Fibroblast of mammary gland (primary cell): ENCODE measurements around the gene NMRK1.

Experiments used
- DNase-seq: peaks from one replicate; pipeline ENCODE4 v3.0.0-alpha.2; 2010; ENCODE audit warnings: low read depth
- H3K4me3 ChIP-seq: 2 replicates; pipeline ENCODE4 v1.5.1; 2011; ENCODE audit warnings: low read depth, mild to moderate bottlenecking, low read length, moderate library complexity; ENCODE audit not compliant: control insufficient read depth
- CTCF ChIP-seq: conservative IDR thresholded peaks from 2 replicates; pipeline ENCODE4 v1.5.1; 2011; ENCODE audit warnings: low read depth, low read length, inconsistent platforms; ENCODE audit not compliant: control insufficient read depth, insufficient read depth

NMRK1 gene

GRCh38 chr9:75065510-75065909 is 22.4 kb downstream of the NMRK1 start:
- H3K4me3 ChIP-seq = no peak overlapping the region
- no peak for DNase-seq
- TF ChIP-seq CTCF = no peak

GRCh38 chr9:75064307-75065025 is 23.5 kb downstream of the NMRK1 start:
- DNase-seq = peak; percentile 78
- no peak for TF ChIP-seq CTCF
- H3K4me3 ChIP-seq = no peak overlapping the region

- TF ChIP-seq CTCF = no peak
- H3K4me3 ChIP-seq = no peak overlapping the region
- peak; percentile 72 for DNase-seq
Observed at GRCh38 chr9:75063556-75064305, 24.2 kb downstream of the NMRK1 start.

DNA sequence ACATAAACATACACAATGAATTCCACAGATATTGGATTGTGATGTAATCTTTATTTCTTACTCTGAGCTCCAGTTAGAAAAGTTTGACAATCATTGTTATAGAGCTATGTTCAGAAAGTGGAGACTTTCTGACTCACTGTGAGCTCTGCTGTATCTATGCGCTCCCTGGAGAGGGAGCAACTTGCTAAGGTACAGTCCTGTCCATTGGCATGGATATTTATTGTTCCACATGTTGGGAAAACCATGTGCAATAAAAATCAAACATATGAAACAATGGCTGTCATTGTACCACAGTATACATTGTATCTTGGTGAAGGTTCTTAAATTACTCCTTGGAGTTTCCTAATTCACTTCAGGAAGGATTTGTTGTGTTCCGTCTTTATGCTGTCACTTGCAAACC is 26.8 kb downstream of the NMRK1 start:
- TF ChIP-seq CTCF = no peak
- DNase-seq = no peak

DNA sequence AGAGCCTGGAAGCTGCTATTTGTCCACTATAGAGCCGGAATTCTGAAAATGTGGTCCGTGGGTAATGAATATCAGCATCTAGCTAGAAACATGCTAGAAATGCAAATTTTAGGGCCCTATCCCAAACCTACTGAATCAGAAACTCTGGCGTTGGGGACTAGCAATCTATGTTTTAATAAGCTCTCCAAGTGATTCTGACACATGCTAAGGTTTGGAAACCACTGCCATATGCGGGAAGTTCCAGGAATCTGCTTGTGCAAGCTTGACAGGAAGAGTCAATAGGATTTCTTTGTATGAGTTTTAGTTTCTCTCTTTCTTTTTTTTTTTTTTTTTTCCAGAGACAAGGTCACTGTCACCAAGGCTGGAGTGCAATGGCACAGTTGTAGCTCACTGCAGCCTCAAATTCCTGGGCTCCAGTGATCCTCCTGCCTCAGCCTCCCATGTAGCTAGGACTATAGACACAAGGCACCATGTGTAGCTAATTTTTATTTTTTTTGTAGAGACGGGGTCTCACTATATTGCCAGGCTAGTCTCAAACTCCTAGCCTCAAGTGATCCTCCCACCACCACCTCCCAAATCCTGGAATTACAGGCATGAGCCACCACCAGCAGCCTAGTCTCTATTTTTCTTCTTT is 33.5 kb downstream of the NMRK1 start:
- peak; percentile 54 for DNase-seq
- TF ChIP-seq CTCF = no peak
- H3K4me3 ChIP-seq = no peak overlapping the region

More for the DNA sequence above, 26.8 kb downstream of the NMRK1 start:
- H3K4me3 ChIP-seq = no peak overlapping the region

DNA sequence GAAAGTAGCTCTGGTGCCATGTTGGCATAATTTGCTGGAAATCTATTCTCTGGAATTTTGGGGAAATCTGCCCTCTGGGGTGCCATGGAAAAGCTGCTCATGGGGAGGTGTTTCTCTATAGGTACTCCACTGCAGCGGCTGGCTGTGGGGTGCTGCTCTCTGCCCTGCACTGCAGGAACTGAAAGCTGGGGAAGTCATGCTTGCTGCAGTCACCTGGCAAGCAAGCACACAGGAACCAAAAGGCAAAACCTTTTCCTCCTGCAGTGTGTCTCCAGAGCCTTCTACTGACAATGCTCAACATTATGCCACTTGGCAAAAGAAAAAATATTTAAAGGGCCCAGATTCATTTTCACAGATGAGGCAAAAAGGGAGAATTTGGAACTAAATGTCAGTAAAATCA is 34.1 kb downstream of the NMRK1 start:
- DNase-seq = no peak
- TF ChIP-seq CTCF = no peak
- no peak overlapping the region for H3K4me3 ChIP-seq
